GM23338 (cell line): ENCODE measurements around the gene PLCG2. TPM values are rescaled to one million over a fixed set of nuclear protein-coding genes. Genes with fewer than 3 reads are reported as not detected.

Experiments used
- ATAC-seq: fragments of 200-7000 bp; cut with Tn5 transposase; 3 replicates; pipeline ENCODE4 v1.9.1; 2020
- DNase-seq: peaks from one replicate; pipeline ENCODE4 v3.0.0-alpha.2; 2015; ENCODE audit warnings: low spot score
- H2AFZ ChIP-seq: fragments of 200-600 bp; sonication (generic); 2 replicates; pipeline ENCODE4 v1.8.0; 2016; ENCODE audit warnings: antibody characterized with exemption, mild to moderate bottlenecking, moderate library complexity
- H3F3A ChIP-seq: fragments of 200-600 bp; sonication (generic); replicated peaks from 2 replicates; pipeline ENCODE4 v1.8.0; 2017; ENCODE audit warnings: antibody characterized with exemption, mixed run types, low read depth
- H3K27ac ChIP-seq: fragments of 200-600 bp; sonication (generic); 2 replicates; pipeline ENCODE4 v1.6.1; 2016; ENCODE audit warnings: low read depth
- H3K27me3 ChIP-seq: fragments of 200-600 bp; sonication (generic); 2 replicates; pipeline ENCODE4 v1.8.0; 2016; ENCODE audit warnings: mild to moderate bottlenecking, mixed run types, moderate library complexity; ENCODE audit not compliant: insufficient read depth
- H3K36me3 ChIP-seq: fragments of 200-600 bp; sonication (generic); 2 replicates; pipeline ENCODE4 v1.8.0; 2016; ENCODE audit warnings: mild to moderate bottlenecking; ENCODE audit not compliant: insufficient read depth
- H3K4me1 ChIP-seq: fragments of 200-600 bp; sonication (generic); 2 replicates; pipeline ENCODE4 v1.8.0; 2016; ENCODE audit warnings: mild to moderate bottlenecking, moderate library complexity; ENCODE audit not compliant: insufficient read depth
- H3K4me2 ChIP-seq: fragments of 200-600 bp; sonication (generic); 2 replicates; pipeline ENCODE4 v1.7.1; 2017; ENCODE audit warnings: mixed run types
- H3K4me3 ChIP-seq: fragments of 200-600 bp; sonication (generic); 2 replicates; pipeline ENCODE4 v1.6.1; 2016; ENCODE audit warnings: mixed run types
- H3K79me2 ChIP-seq: fragments of 200-600 bp; sonication (generic); replicated peaks from 2 replicates; pipeline ENCODE4 v1.8.0; 2017; ENCODE audit warnings: mild to moderate bottlenecking; ENCODE audit not compliant: insufficient read depth
- H3K9me2 ChIP-seq: fragments of 200-600 bp; sonication (generic); 2 replicates; pipeline ENCODE4 v1.8.0; 2017; ENCODE audit not compliant: insufficient read depth
- H4K20me1 ChIP-seq: fragments of 200-600 bp; sonication (generic); replicated peaks from 2 replicates; pipeline ENCODE4 v1.8.0; 2017; ENCODE audit warnings: mild to moderate bottlenecking; ENCODE audit not compliant: insufficient read depth
- H3K27ac Mint-ChIP-seq: 2 replicates; pipeline ENCODE4 v1.8.0; 2020; ENCODE audit warnings: inconsistent platforms, mild to moderate bottlenecking, moderate library complexity, mixed read lengths
- H3K27me3 Mint-ChIP-seq: 3 replicates; pipeline ENCODE4 v1.8.0; 2022; ENCODE audit warnings: low read depth, mild to moderate bottlenecking, moderate library complexity, mixed read lengths, inconsistent platforms; ENCODE audit not compliant: insufficient read depth, poor library complexity
- H3K36me3 Mint-ChIP-seq: 3 replicates; pipeline ENCODE4 v1.8.0; 2021; ENCODE audit warnings: low read depth, mild to moderate bottlenecking, inconsistent platforms, moderate library complexity, mixed read lengths
- H3K4me1 Mint-ChIP-seq: 3 replicates; pipeline ENCODE4 v1.8.0; 2020; ENCODE audit warnings: mild to moderate bottlenecking, inconsistent platforms, mixed read lengths
- H3K4me3 Mint-ChIP-seq: 3 replicates; pipeline ENCODE4 v1.8.0; 2021; ENCODE audit warnings: moderate library complexity, mild to moderate bottlenecking, inconsistent platforms, mixed read lengths
- H3K9me3 Mint-ChIP-seq: 3 replicates; pipeline ENCODE4 v1.8.0; 2020; ENCODE audit warnings: moderate library complexity, mild to moderate bottlenecking, inconsistent platforms, mixed read lengths
- CREB1 ChIP-seq: fragments of 250-450 bp; sonication (Bioruptor Pico); IDR thresholded peaks from 2 replicates; pipeline ENCODE4 v1.5.0; 2020; ENCODE audit warnings: low read depth, mild to moderate bottlenecking, moderate library complexity
- EZH2 ChIP-seq: fragments of 200-600 bp; sonication (generic); IDR thresholded peaks from one replicate; pipeline ENCODE4 v1.8.0; 2017; ENCODE audit warnings: antibody characterized with exemption, mild to moderate bottlenecking, low read depth; ENCODE audit not compliant: unreplicated experiment
- EZH2phosphoT487 ChIP-seq: fragments of 200-600 bp; sonication (generic); IDR thresholded peaks from one replicate; pipeline ENCODE4 v1.8.1; 2018; ENCODE audit warnings: antibody characterized with exemption; ENCODE audit not compliant: unreplicated experiment
- JUNB ChIP-seq: IDR thresholded peaks from one replicate; pipeline ENCODE4 v1.6.1; 2016; ENCODE audit warnings: antibody characterized with exemption; ENCODE audit not compliant: unreplicated experiment
- NANOG ChIP-seq: IDR thresholded peaks from 2 replicates; pipeline ENCODE4 v1.6.1; 2016; ENCODE audit warnings: antibody characterized with exemption, borderline replicate concordance
- POLR2AphosphoS5 ChIP-seq: IDR thresholded peaks from 2 replicates; pipeline ENCODE4 v1.6.1; 2016; ENCODE audit warnings: antibody characterized with exemption, low read depth
- REST ChIP-seq: IDR thresholded peaks from one replicate; pipeline ENCODE4 v1.6.1; 2018; ENCODE audit warnings: antibody characterized with exemption; ENCODE audit not compliant: unreplicated experiment
- STAT1 ChIP-seq: IDR thresholded peaks from one replicate; pipeline ENCODE4 v1.6.1; 2016; ENCODE audit warnings: antibody characterized with exemption; ENCODE audit not compliant: unreplicated experiment
- ZNF114 ChIP-seq: fragments of 250-450 bp; sonication (Bioruptor Pico); IDR thresholded peaks from 2 replicates; pipeline ENCODE4 v1.5.0; 2020; ENCODE audit warnings: mild to moderate bottlenecking, moderate library complexity
- ZNF331 ChIP-seq: fragments of 250-450 bp; sonication (Bioruptor Pico); IDR thresholded peaks from 2 replicates; pipeline ENCODE4 v1.5.0; 2020; ENCODE audit warnings: low read depth, mild to moderate bottlenecking, moderate library complexity
- ZNF462 ChIP-seq: fragments of 250-450 bp; sonication (Bioruptor Pico); IDR thresholded peaks from 2 replicates; pipeline ENCODE4 v1.5.0; 2020; ENCODE audit warnings: mild to moderate bottlenecking, moderate library complexity
- polyA plus RNA-seq: library from polyadenylated mRNA; unstranded; fragments of >200 nt; fragmentation: Nextera tagmentation; extraction: Ambion mirVana; gene quantifications from 2 replicates; pipeline ENCODE4 v1.2.1, GENCODE V29; 2016
- total RNA-seq: library from RNA; depleted of rRNA; stranded (reverse); fragments of >200 nt; shearing (Covaris generic); gene quantifications from 2 replicates; pipeline ENCODE4 v1.2.3, GENCODE V29; 2014
- TF ChIP-seq, protein P1 (sequence below): IDR thresholded peaks from 2 replicates; pipeline ENCODE4 v1.6.1; 2016; ENCODE audit warnings: antibody characterized with exemption
- TF ChIP-seq, protein P2 (sequence below), 2 experiments: fragments of 200-600 bp in 1 of 2; sonication (generic) in 1 of 2; conservative IDR thresholded peaks; 2 replicates each; pipeline versions ENCODE4 v1.5.1 to v1.6.1; 2016 to 2017; ENCODE audit warnings: antibody characterized with exemption in 2 of 2, low read depth in 2 of 2, mild to moderate bottlenecking in 2 of 2, moderate library complexity in 1 of 2

Gene PLCG2
- total and polyA plus RNA-seq, 2 experiments from 2014 or later, result 2.4 to 5.9 TPM

DNA sequence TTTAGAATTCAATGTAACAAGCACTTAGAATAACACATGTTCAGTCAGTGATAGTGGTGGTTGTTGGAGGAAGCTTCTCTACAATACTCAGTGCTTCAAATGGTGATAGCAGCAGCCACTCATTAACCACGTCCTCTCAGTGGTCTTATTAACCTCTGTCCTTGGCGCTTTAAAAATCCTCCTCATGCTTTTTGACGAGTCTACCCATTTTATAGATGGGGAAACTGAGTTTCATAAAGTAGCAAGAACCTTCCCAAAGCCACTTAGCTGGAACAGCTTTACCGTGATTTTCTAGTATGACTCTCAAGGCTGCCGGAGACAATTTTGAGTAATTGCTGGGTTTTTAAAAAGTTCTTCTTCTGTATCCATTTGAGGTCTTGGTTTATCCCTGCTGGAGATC is 47.4 kb downstream of the PLCG2 start:
- peaks cover 22% of the 10 kb centered on the region for H3K4me1 Mint-ChIP-seq
- H3K27ac Mint-ChIP-seq, result no peak overlapping the region; the same call in 1 of the 2 replicates
- Histone ChIP-seq H3K4me1 (peaks cover 20% of the 10 kb centered on the region), H3K9me2 (no peaks in the 10 kb centered on the region), H3K4me3 (no peak overlapping the region), H3K27me3 (no peaks in the 10 kb centered on the region), H2AFZ (no peak overlapping the region), H4K20me1 (no peaks in the 10 kb centered on the region), H3K27ac (no peak overlapping the region), H3K79me2 (no peaks in the 10 kb centered on the region), H3K36me3 (no peaks in the 10 kb centered on the region), H3F3A (no peaks in the 10 kb centered on the region), H3K4me2 (no peak overlapping the region)
- no peak for ATAC-seq
- no peak for DNase-seq
- peaks cover 4% of the 10 kb centered on the region; the same call in 2 of the 3 replicates for H3K36me3 Mint-ChIP-seq
- H3K4me3 Mint-ChIP-seq, result no peak overlapping the region
- TF ChIP-seq ZNF114 (CRISPR knock-in tag), result no peak
- no peak for TF ChIP-seq EZH2phosphoT487
- TF ChIP-seq NANOG, result no peak
- no peak for TF ChIP-seq STAT1
- TF ChIP-seq ZNF462, result no peak
- no peak for TF ChIP-seq POLR2AphosphoS5
- TF ChIP-seq JUNB, result no peak
- TF ChIP-seq CREB1 (CRISPR knock-in tag), result no peak
- no peak for TF ChIP-seq ZNF331 (CRISPR knock-in tag)
- TF ChIP-seq EZH2, result no peak
- TF ChIP-seq, protein P1, sequence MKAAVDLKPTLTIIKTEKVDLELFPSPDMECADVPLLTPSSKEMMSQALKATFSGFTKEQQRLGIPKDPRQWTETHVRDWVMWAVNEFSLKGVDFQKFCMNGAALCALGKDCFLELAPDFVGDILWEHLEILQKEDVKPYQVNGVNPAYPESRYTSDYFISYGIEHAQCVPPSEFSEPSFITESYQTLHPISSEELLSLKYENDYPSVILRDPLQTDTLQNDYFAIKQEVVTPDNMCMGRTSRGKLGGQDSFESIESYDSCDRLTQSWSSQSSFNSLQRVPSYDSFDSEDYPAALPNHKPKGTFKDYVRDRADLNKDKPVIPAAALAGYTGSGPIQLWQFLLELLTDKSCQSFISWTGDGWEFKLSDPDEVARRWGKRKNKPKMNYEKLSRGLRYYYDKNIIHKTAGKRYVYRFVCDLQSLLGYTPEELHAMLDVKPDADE, result no peak
- TF ChIP-seq REST, result no peak
- TF ChIP-seq, protein P2, sequence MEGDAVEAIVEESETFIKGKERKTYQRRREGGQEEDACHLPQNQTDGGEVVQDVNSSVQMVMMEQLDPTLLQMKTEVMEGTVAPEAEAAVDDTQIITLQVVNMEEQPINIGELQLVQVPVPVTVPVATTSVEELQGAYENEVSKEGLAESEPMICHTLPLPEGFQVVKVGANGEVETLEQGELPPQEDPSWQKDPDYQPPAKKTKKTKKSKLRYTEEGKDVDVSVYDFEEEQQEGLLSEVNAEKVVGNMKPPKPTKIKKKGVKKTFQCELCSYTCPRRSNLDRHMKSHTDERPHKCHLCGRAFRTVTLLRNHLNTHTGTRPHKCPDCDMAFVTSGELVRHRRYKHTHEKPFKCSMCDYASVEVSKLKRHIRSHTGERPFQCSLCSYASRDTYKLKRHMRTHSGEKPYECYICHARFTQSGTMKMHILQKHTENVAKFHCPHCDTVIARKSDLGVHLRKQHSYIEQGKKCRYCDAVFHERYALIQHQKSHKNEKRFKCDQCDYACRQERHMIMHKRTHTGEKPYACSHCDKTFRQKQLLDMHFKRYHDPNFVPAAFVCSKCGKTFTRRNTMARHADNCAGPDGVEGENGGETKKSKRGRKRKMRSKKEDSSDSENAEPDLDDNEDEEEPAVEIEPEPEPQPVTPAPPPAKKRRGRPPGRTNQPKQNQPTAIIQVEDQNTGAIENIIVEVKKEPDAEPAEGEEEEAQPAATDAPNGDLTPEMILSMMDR (conservative IDR thresholded peaks at IDR 0.05; ENCODE audit: low read depth in 2 of 2), result no peak
- peaks cover 12% of the 10 kb centered on the region for H3K27me3 Mint-ChIP-seq
- 0 out of 3 replicates have a peak, but pooled peaks cover 3% of the 10 kb centered on the region for H3K9me3 Mint-ChIP-seq
